HT1080 (cell line): ENCODE results near the gene ACTG1. TPM values are rescaled to one million over a fixed set of nuclear protein-coding genes. Genes with fewer than 3 reads are reported as not detected.

Experiments used
- DNase-seq: peaks from one replicate; pipeline ENCODE4 v3.0.0-alpha.2; 2015; ENCODE audit warnings: low read depth
- total RNA-seq: library from RNA; depleted of rRNA; stranded (reverse); fragments of >200 nt; shearing (Covaris generic); gene quantifications from 2 replicates; pipeline ENCODE4 v1.2.3, GENCODE V29; 2014

The ACTG1 gene
- total RNA-seq, 1 experiment from 2014 or later: 7,335 TPM

- DNase-seq: no peak
These were observed 32.8 kb upstream of the ACTG1 start for GRCh38 chr17:81545160-81545949.

GRCh38 chr17:81544281-81544974 is 31.8 kb upstream of the ACTG1 start:
- DNase-seq: no peak

GRCh38 chr17:81543756-81544155 is 31.2 kb upstream of the ACTG1 start:
- no peak for DNase-seq

GRCh38 chr17:81543339-81543675 is 30.7 kb upstream of the ACTG1 start:
- DNase-seq: no peak

GRCh38 chr17:81542431-81543338 is 30.1 kb upstream of the ACTG1 start:
- no peak for DNase-seq

GRCh38 chr17:81541123-81541522 is 28.5 kb upstream of the ACTG1 start:
- DNase-seq: no peak

GRCh38 chr17:81540676-81541027 is 28.1 kb upstream of the ACTG1 start:
- no peak for DNase-seq

- DNase-seq: no peak
These were observed 27.5 kb upstream of the ACTG1 start for GRCh38 chr17:81539961-81540675.

GRCh38 chr17:81539571-81539900 is 26.9 kb upstream of the ACTG1 start:
- no peak for DNase-seq

- no peak for DNase-seq
These were observed 26.3 kb upstream of the ACTG1 start for GRCh38 chr17:81538651-81539570.

GRCh38 chr17:81537856-81538555 is 25.4 kb upstream of the ACTG1 start:
- DNase-seq: no peak

GRCh38 chr17:81537343-81537855 is 24.8 kb upstream of the ACTG1 start:
- no peak for DNase-seq

- no peak for DNase-seq
These were observed 24.0 kb upstream of the ACTG1 start for GRCh38 chr17:81536299-81537290.

- DNase-seq: no peak
These were observed 23.1 kb upstream of the ACTG1 start for GRCh38 chr17:81535480-81536298.

GRCh38 chr17:81535007-81535328 is 22.4 kb upstream of the ACTG1 start:
- DNase-seq: no peak

- no peak for DNase-seq
These were observed 21.8 kb upstream of the ACTG1 start for GRCh38 chr17:81534157-81535006.
